Muscle of leg (tissue), 11 donors: Measurements from ENCODE around the gene COL4A1. TPM values are rescaled to one million over a fixed set of nuclear protein-coding genes. Genes with fewer than 3 reads are reported as not detected.

Experiments used
- DNase-seq: peaks from one replicate; pipeline ENCODE4 v3.0.0; 2013
- H3K27ac ChIP-seq: one replicate; pipeline ENCODE4 v1.5.1; 2013; ENCODE audit warnings: mild to moderate bottlenecking, low read length, control low read depth
- H3K27me3 ChIP-seq: one replicate; pipeline ENCODE4 v1.6.1; 2013; ENCODE audit warnings: low read length; ENCODE audit not compliant: control insufficient read depth, insufficient read depth
- H3K36me3 ChIP-seq: one replicate; pipeline ENCODE4 v1.6.1; 2013; ENCODE audit warnings: low read length; ENCODE audit not compliant: control insufficient read depth, insufficient read depth
- H3K4me1 ChIP-seq: one replicate; pipeline ENCODE4 v1.6.1; 2013; ENCODE audit warnings: low read length; ENCODE audit not compliant: control insufficient read depth, insufficient read depth
- H3K4me3 ChIP-seq: one replicate; pipeline ENCODE4 v1.5.1; 2013; ENCODE audit warnings: low read length, control low read depth
- H3K9me3 ChIP-seq: replicated peaks from 2 replicates; pipeline ENCODE4 v1.6.1; 2013; ENCODE audit warnings: low read depth, low read length; ENCODE audit not compliant: control insufficient read depth
- WGBS: methylation state at CpG from one replicate; pipeline ENCODE4 v1.1.5; 2013; ENCODE audit warnings: missing lambda C conversion rate; ENCODE audit not compliant: insufficient coverage; 5-methylcytosine and 5-hydroxymethylcytosine counted together
- polyA plus RNA-seq, 8 donors: library from polyadenylated mRNA; unstranded; fragments of 120-200 nt; gene quantifications; one replicate each; pipeline versions ENCODE4 v1.2.1 to v1.2.3, GENCODE V29; 2013; ENCODE audit warnings: inconsistent platforms in 1 of 8, low replicate concordance in 1 of 8; ENCODE audit not compliant: insufficient read length in 8 of 8, insufficient read depth in 1 of 8
- total RNA-seq: library from RNA; stranded (reverse); fragments of 120-200 nt; gene quantifications from one replicate; pipeline ENCODE4 v1.2.4, GENCODE V29; 2013

Gene COL4A1
- total and polyA plus RNA-seq, 9 donors: 583 to 861 (median 730) TPM

GRCh38 chr13:110140099-110140498 is 166.9 kb downstream of the COL4A1 start:
- WGBS: 100% methylated on average over 1 of the region's 3 CpGs
- Histone ChIP-seq H3K9me3 (no peaks in the 10 kb centered on the region), H3K4me3 (no peak overlapping the region), H3K27ac (no peak overlapping the region), H3K36me3 (no peaks in the 10 kb centered on the region), H3K27me3 (peaks cover 6% of the 10 kb centered on the region), H3K4me1 (peaks cover 28% of the 10 kb centered on the region)
- DNase-seq: no peak

- Histone ChIP-seq H3K27me3 (peaks cover 6% of the 10 kb centered on the region), H3K36me3 (no peaks in the 10 kb centered on the region), H3K4me1 (peaks cover 37% of the 10 kb centered on the region), H3K9me3 (no peaks in the 10 kb centered on the region), H3K4me3 (peak overlapping the region; percentile 49), H3K27ac (no peak overlapping the region)
- WGBS: 21% methylated on average over 6 of the region's 8 CpGs
- no peak for DNase-seq
Observed at GRCh38 chr13:110138700-110139036, 168.3 kb downstream of the COL4A1 start.

- peak overlapping the region; percentile 49 for H3K4me3 ChIP-seq
- peak overlapping the region; percentile 68 for H3K27ac ChIP-seq
- H3K9me3 ChIP-seq: no peaks in the 10 kb centered on the region
- H3K4me1 ChIP-seq: peaks cover 41% of the 10 kb centered on the region
- under 1% methylated on average over 57 of the region's 60 CpGs for WGBS
- no peaks in the 10 kb centered on the region for H3K36me3 ChIP-seq
- peak; percentile 74 for DNase-seq
- H3K27me3 ChIP-seq: peaks cover 6% of the 10 kb centered on the region
Observed at GRCh38 chr13:110138010-110138699, 168.8 kb downstream of the COL4A1 start.

- DNase-seq: peak; percentile 72
- peak overlapping the region; percentile 68 for H3K27ac ChIP-seq
- H3K4me3 ChIP-seq: peak overlapping the region; percentile 49
- H3K4me1 ChIP-seq: peaks cover 45% of the 10 kb centered on the region
- H3K36me3 ChIP-seq: no peaks in the 10 kb centered on the region
- peaks cover 6% of the 10 kb centered on the region for H3K27me3 ChIP-seq
- H3K9me3 ChIP-seq: no peaks in the 10 kb centered on the region
- 0% methylated on average over 2 of the region's 7 CpGs for WGBS
Observed at GRCh38 chr13:110137680-110138009, 169.3 kb downstream of the COL4A1 start.

- peak; percentile 38 for DNase-seq
- Histone ChIP-seq H3K9me3 (no peaks in the 10 kb centered on the region), H3K27ac (peak overlapping the region; percentile 61), H3K4me1 (peaks cover 52% of the 10 kb centered on the region), H3K36me3 (no peaks in the 10 kb centered on the region), H3K27me3 (peaks cover 6% of the 10 kb centered on the region), H3K4me3 (no peak overlapping the region)
- 11% methylated on average over 5 of the region's 16 CpGs for WGBS
Observed at GRCh38 chr13:110136660-110137585, 170.0 kb downstream of the COL4A1 start.

- H3K4me3 ChIP-seq: no peak overlapping the region
- H3K27ac ChIP-seq: peak overlapping the region; percentile 61
- H3K4me1 ChIP-seq: peaks cover 58% of the 10 kb centered on the region
- H3K27me3 ChIP-seq: peaks cover 6% of the 10 kb centered on the region
- no peak for DNase-seq
- H3K9me3 ChIP-seq: no peaks in the 10 kb centered on the region
- no CpG with 5 or more reads among the region's 5 CpGs for WGBS
- H3K36me3 ChIP-seq: no peaks in the 10 kb centered on the region
Observed at GRCh38 chr13:110135977-110136597, 170.9 kb downstream of the COL4A1 start.

GRCh38 chr13:110134801-110135200 is 172.2 kb downstream of the COL4A1 start:
- WGBS: 0% methylated on average over 3 of the region's 8 CpGs
- H3K4me1 ChIP-seq: peaks cover 60% of the 10 kb centered on the region
- H3K9me3 ChIP-seq: no peaks in the 10 kb centered on the region
- peaks cover 6% of the 10 kb centered on the region for H3K27me3 ChIP-seq
- H3K27ac ChIP-seq: peak overlapping the region; percentile 83
- DNase-seq: peak; percentile 84
- H3K36me3 ChIP-seq: no peaks in the 10 kb centered on the region
- no peak overlapping the region for H3K4me3 ChIP-seq

GRCh38 chr13:110133425-110134235 is 173.3 kb downstream of the COL4A1 start:
- Histone ChIP-seq H3K27me3 (peaks cover 6% of the 10 kb centered on the region), H3K4me1 (peaks cover 65% of the 10 kb centered on the region), H3K4me3 (no peak overlapping the region), H3K9me3 (no peaks in the 10 kb centered on the region), H3K36me3 (no peaks in the 10 kb centered on the region), H3K27ac (peak overlapping the region; percentile 72)
- WGBS: 97% methylated on average over 7 of the region's 10 CpGs
- DNase-seq: no peak

GRCh38 chr13:110132225-110132982 is 174.6 kb downstream of the COL4A1 start:
- Histone ChIP-seq H3K9me3 (no peaks in the 10 kb centered on the region), H3K4me1 (peaks cover 58% of the 10 kb centered on the region), H3K36me3 (no peaks in the 10 kb centered on the region), H3K27ac (peak overlapping the region; percentile 72), H3K4me3 (no peak overlapping the region), H3K27me3 (peaks cover 4% of the 10 kb centered on the region)
- WGBS: 73% methylated on average over 2 of the region's 16 CpGs
- DNase-seq: peak; percentile 48
